Activated CD8-positive, alpha-beta T cell treated with anti-CD3 and anti-CD28 coated beads for 36 hours (primary cell): ENCODE data around the gene RRP36. TPM values are rescaled to one million over a fixed set of nuclear protein-coding genes. Genes with fewer than 3 reads are reported as not detected.

Source experiments
- ATAC-seq: fragments of 200-7000 bp; cut with Tn5 transposase; one replicate; pipeline ENCODE4 v1.10.0; 2021; ENCODE audit warnings: mild to moderate bottlenecking, moderate library complexity
- CTCF ChIA-PET: fragments of 350-600 bp; sonication (Branson Sonifier 250); formaldehyde crosslinking; loops from one replicate; lab custom pipeline; 2021; ENCODE audit warnings: antibody characterized with exemption; lab: Charles Lee
- POLR2A ChIA-PET: fragments of 350-600 bp; sonication (Branson Sonifier 250); formaldehyde crosslinking; loops from one replicate; lab custom pipeline; 2021; ENCODE audit warnings: antibody characterized with exemption; lab: Charles Lee
- DNase-seq: peaks from one replicate; pipeline ENCODE4 v3.0.0-alpha.2; 2020
- H3K27ac Mint-ChIP-seq: one replicate; pipeline ENCODE4 v1.8.0; 2021; ENCODE audit warnings: mild to moderate bottlenecking, mixed read lengths
- H3K27me3 Mint-ChIP-seq: one replicate; pipeline ENCODE4 v1.8.0; 2021; ENCODE audit warnings: mixed read lengths
- H3K36me3 Mint-ChIP-seq: one replicate; pipeline ENCODE4 v1.8.0; 2021; ENCODE audit warnings: low read depth, mixed read lengths
- H3K4me1 Mint-ChIP-seq: one replicate; pipeline ENCODE4 v1.8.0; 2021; ENCODE audit warnings: low read depth, mixed read lengths
- H3K4me3 Mint-ChIP-seq: one replicate; pipeline ENCODE4 v1.8.0; 2021; ENCODE audit warnings: mild to moderate bottlenecking, moderate library complexity, mixed read lengths
- H3K9me3 Mint-ChIP-seq: one replicate; pipeline ENCODE4 v1.8.0; 2021; ENCODE audit warnings: mixed read lengths
- intact Hi-C: fragments of 100-400 bp; cut with micrococcal nuclease; formaldehyde crosslinking; loops from one replicate; pipeline ENCODE4 v1.10.0; 2022
- total RNA-seq, 2 experiments: library from RNA; stranded (reverse); gene quantifications; one replicate each; pipeline ENCODE4 v1.2.3, GENCODE V29; 2021
- TF ChIP-seq, protein P1 (sequence below): fragments of 200-600 bp; IDR thresholded peaks from one replicate; pipeline ENCODE4 v1.8.0; 2022; ENCODE audit warnings: antibody characterized with exemption, mild to moderate bottlenecking

RRP36 gene
- total RNA-seq, 2 experiments from 2014 or later = 47.9 to 48.0 TPM

DNA sequence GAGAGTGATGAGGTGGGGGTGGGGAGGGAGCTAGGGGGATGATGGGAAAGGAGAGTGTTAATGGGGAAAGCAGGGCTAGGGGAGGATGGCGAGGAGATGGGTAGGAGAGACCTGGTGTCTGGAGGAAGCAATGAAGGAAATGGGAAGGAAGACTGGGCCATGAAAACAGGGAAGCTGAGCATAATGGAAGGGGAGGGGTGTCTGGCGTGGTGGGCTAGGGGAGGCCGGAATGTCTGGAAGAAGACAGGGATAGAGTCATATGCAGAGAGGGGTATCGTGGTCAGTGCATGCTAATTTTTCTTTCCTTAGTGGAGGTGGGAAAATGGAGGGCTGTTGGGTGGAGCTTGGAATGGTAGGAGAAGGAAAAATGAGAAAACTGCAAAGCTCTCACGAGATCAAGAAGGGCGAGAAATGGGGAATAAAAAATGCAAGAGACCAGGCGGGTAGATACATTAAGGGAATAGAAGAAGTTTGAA is 7.0 kb upstream of the RRP36 start:
- Mint-ChIP-seq H3K36me3 (peaks cover 46% of the 10 kb centered on the region), H3K4me1 (peaks cover 50% of the 10 kb centered on the region), H3K9me3 (no peaks in the 10 kb centered on the region), H3K4me3 (peak overlapping the region; percentile 96), H3K27ac (peak overlapping the region; percentile 93), H3K27me3 (no peaks in the 10 kb centered on the region)
- TF ChIP-seq, protein P1, sequence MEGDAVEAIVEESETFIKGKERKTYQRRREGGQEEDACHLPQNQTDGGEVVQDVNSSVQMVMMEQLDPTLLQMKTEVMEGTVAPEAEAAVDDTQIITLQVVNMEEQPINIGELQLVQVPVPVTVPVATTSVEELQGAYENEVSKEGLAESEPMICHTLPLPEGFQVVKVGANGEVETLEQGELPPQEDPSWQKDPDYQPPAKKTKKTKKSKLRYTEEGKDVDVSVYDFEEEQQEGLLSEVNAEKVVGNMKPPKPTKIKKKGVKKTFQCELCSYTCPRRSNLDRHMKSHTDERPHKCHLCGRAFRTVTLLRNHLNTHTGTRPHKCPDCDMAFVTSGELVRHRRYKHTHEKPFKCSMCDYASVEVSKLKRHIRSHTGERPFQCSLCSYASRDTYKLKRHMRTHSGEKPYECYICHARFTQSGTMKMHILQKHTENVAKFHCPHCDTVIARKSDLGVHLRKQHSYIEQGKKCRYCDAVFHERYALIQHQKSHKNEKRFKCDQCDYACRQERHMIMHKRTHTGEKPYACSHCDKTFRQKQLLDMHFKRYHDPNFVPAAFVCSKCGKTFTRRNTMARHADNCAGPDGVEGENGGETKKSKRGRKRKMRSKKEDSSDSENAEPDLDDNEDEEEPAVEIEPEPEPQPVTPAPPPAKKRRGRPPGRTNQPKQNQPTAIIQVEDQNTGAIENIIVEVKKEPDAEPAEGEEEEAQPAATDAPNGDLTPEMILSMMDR = no peak
- POLR2A ChIA-PET = interaction anchor here (0.6 to 5.7 kb wide), 10 partner anchors 9 to 156 kb away, joined by 3 to 26 read pairs (median 4); partner anchors contain the start of genes CNPY3, KLC4, MRPL2 and PEX6
- CTCF ChIA-PET = interaction anchor here (0.6 to 1.8 kb wide), 3 partner anchors 11 to 85 kb away, joined by 3 to 5 read pairs (median 5); partner anchors contain the start of gene CNPY3
- DNase-seq = no peak
- no peak for ATAC-seq
- intact Hi-C loops = loop anchor here (5.0 kb wide), 2 partner anchors 37 to 43 kb away; partner anchors contain the start of genes KLC4, MRPL2 and PEX6

GRCh38 chr6:43016176-43016942 is 5.1 kb upstream of the RRP36 start:
- ATAC-seq (no peak), DNase-seq (no peak)
- Mint-ChIP-seq H3K27me3 (no peaks in the 10 kb centered on the region), H3K4me1 (peaks cover 57% of the 10 kb centered on the region), H3K9me3 (no peaks in the 10 kb centered on the region), H3K4me3 (peak overlapping the region; percentile 27), H3K27ac (peak overlapping the region; percentile 22), H3K36me3 (peaks cover 51% of the 10 kb centered on the region)
- intact Hi-C loops = no loop called here
- POLR2A ChIA-PET = interaction anchor here (0.6 to 0.9 kb wide), 3 partner anchors 18 to 650 kb away, joined by 3 read pairs; partner anchors contain the start of gene PEX6
- TF ChIP-seq, protein P1 = no peak
- CTCF ChIA-PET = interaction anchor here (0.8 kb wide), 2 partner anchors 20 to 127 kb away, joined by 3 read pairs; no protein-coding TSS in a partner anchor

- no peak for DNase-seq
- no peak overlapping the region for H3K4me3 Mint-ChIP-seq
- POLR2A ChIA-PET = interaction anchor here (0.6 kb wide), 1 partner anchor 649 kb away, joined by 3 read pairs; no protein-coding TSS in a partner anchor
- no peaks in the 10 kb centered on the region for H3K27me3 Mint-ChIP-seq
- peaks cover 51% of the 10 kb centered on the region for H3K4me1 Mint-ChIP-seq
- H3K27ac Mint-ChIP-seq = peak overlapping the region; percentile 22
- intact Hi-C loops = no loop called here
- TF ChIP-seq, protein P1 = no peak
- CTCF ChIA-PET = no interaction called here
- H3K36me3 Mint-ChIP-seq = peaks cover 46% of the 10 kb centered on the region
- H3K9me3 Mint-ChIP-seq = no peaks in the 10 kb centered on the region
- ATAC-seq = no peak
Measured at GRCh38 chr6:43016943-43017334, 4.5 kb upstream of the RRP36 start.

GRCh38 chr6:43019152-43019551 is 2.3 kb upstream of the RRP36 start:
- Mint-ChIP-seq H3K36me3 (peaks cover 31% of the 10 kb centered on the region), H3K4me3 (no peak overlapping the region), H3K9me3 (no peaks in the 10 kb centered on the region), H3K27ac (no peak overlapping the region), H3K27me3 (no peaks in the 10 kb centered on the region), H3K4me1 (peaks cover 42% of the 10 kb centered on the region)
- POLR2A ChIA-PET = no interaction called here
- no peak for DNase-seq
- TF ChIP-seq, protein P1 = no peak
- intact Hi-C loops = no loop called here
- no peak for ATAC-seq
- CTCF ChIA-PET = interaction anchor here (0.9 kb wide), 1 partner anchor 125 kb away, joined by 3 read pairs; no protein-coding TSS in a partner anchor
